Kidney (tissue), 14 donors: ENCODE measurements around the gene KLK8. TPM values are rescaled to one million over a fixed set of nuclear protein-coding genes. Genes with fewer than 3 reads are reported as not detected.
A peak's percentile ranks its signal among the peaks of the same experiment; 100 is the strongest.

Source experiments
- DNase-seq, 5 donors: peaks; one replicate each; pipeline ENCODE4 v3.0.0-alpha.2; 2013 to 2020
- FAIRE-seq: peaks from 2 replicates; lab custom pipeline; 2012; peaks lifted over from hg19 to GRCh38; lab: Jason Lieb, UNC
- H3K27ac ChIP-seq, 2 donors: one replicate each; pipeline ENCODE4 v1.7.0; 2013; ENCODE audit warnings: low read depth in 2 of 2, low read length in 2 of 2, inconsistent platforms in 1 of 2
- H3K27me3 ChIP-seq: one replicate; pipeline ENCODE4 v1.7.1; 2013; ENCODE audit warnings: low read length, inconsistent platforms; ENCODE audit not compliant: control insufficient read depth, insufficient read depth
- H3K36me3 ChIP-seq, 3 donors: one replicate each; pipeline versions ENCODE4 v1.7.0 to v1.7.1; 2013; ENCODE audit warnings: low read length in 3 of 3, control low read depth in 1 of 3, inconsistent platforms in 1 of 3; ENCODE audit not compliant: insufficient read depth in 3 of 3, control insufficient read depth in 2 of 3
- H3K4me1 ChIP-seq, 3 donors: one replicate each; pipeline versions ENCODE4 v1.7.0 to v1.7.1; 2013; ENCODE audit warnings: low read length in 3 of 3, inconsistent platforms in 1 of 3, low read depth in 1 of 3; ENCODE audit not compliant: control insufficient read depth in 2 of 3, insufficient read depth in 2 of 3
- H3K4me3 ChIP-seq, 3 donors: one replicate each; pipeline versions ENCODE4 v1.7.0 to v1.8.1; 2013; ENCODE audit warnings: low read length in 3 of 3, control low read depth in 1 of 3, inconsistent platforms in 1 of 3
- H3K9ac ChIP-seq, 3 donors: one replicate each; pipeline versions ENCODE4 v1.7.0 to v1.7.1; 2013; ENCODE audit warnings: low read length in 3 of 3, control low read depth in 1 of 3, inconsistent platforms in 1 of 3
- H3K9me3 ChIP-seq, 3 donors: one replicate each; pipeline versions ENCODE4 v1.7.0 to v1.7.1; 2013; ENCODE audit warnings: low read length in 3 of 3, control low read depth in 1 of 3, inconsistent platforms in 1 of 3; ENCODE audit not compliant: control insufficient read depth in 2 of 3, insufficient read depth in 1 of 3
- CTCF ChIP-seq: IDR thresholded peaks from 3 replicates; pipeline ENCODE4 v1.5.1; 2012; ENCODE audit warnings: mild to moderate bottlenecking, moderate library complexity, borderline replicate concordance; ENCODE audit not compliant: insufficient read depth; ENCODE audit errors: extremely low read depth
- intact Hi-C: fragments of 100-400 bp; cut with DNase I; formaldehyde crosslinking; loops from one replicate; pipeline ENCODE4 v1.11.1; 2022
- polyA plus RNA-seq: library from polyadenylated mRNA; stranded (reverse); fragments of 350-450 nt; fragmentation: Illumina TruSeq; extraction: RNeasy Lipid Tissue Mini Kit (QIAGEN cat#74804); gene quantifications from one replicate; pipeline ENCODE4 v1.2.3, GENCODE V29; 2014; ENCODE audit warnings: low read depth, low replicate concordance; ENCODE audit not compliant: insufficient read depth
- total RNA-seq: library from RNA; stranded (reverse); fragmentation: NEBNext Ultra II Directional; extraction: Animal tissue kit (Norgen Biotek cat#: 25700); gene quantifications from one replicate; pipeline ENCODE4 v1.2.1, GENCODE V29; 2021
- donor health status: control.
- donor health status: control.
- donor health status: control.
- donor health status: control.
- donor health status: control.
- donor health status: DM: yes; HTN: yes; CAD: no.
- donor health status: Normal renal cell carcinoma (clear cell type).

Gene KLK8
- total and polyA plus RNA-seq, 2 donors from 2014 or later, result 1.3 to 4.2 TPM

GRCh38 chr19:51014242-51014641, 12.8 kb upstream of the KLK8 start:
- Histone ChIP-seq H3K4me3 (no peak overlapping the region), H3K4me1 (no peaks in the 10 kb centered on the region), H3K9me3 (no peaks in the 10 kb centered on the region), H3K27me3 (peaks cover 8% of the 10 kb centered on the region), H3K9ac (no peak overlapping the region), H3K36me3 (no peaks in the 10 kb centered on the region), H3K27ac (no peak overlapping the region)
- peak in 1 of 5 donors; percentile 15 for DNase-seq
- no peak for FAIRE-seq
- no peak for TF ChIP-seq CTCF
- intact Hi-C loops, result no loop called here

GRCh38 chr19:51012661-51013190, 11.3 kb upstream of the KLK8 start:
- FAIRE-seq (no peak), DNase-seq (peak in 1 of 5 donors; percentile 14)
- Histone ChIP-seq H3K27ac (no peak overlapping the region), H3K36me3 (no peaks in the 10 kb centered on the region), H3K4me3 (no peak overlapping the region), H3K27me3 (peaks cover 8% of the 10 kb centered on the region), H3K9ac (no peak overlapping the region), H3K9me3 (no peaks in the 10 kb centered on the region), H3K4me1 (no peaks in the 10 kb centered on the region)
- intact Hi-C loops, result no loop called here
- no peak for TF ChIP-seq CTCF

- H3K27me3 ChIP-seq, result no peaks in the 10 kb centered on the region
- no peak overlapping the region for H3K4me3 ChIP-seq
- H3K27ac ChIP-seq, result no peak overlapping the region
- intact Hi-C loops, result no loop called here
- no peak for DNase-seq
- no peak overlapping the region for H3K9ac ChIP-seq
- no peak for FAIRE-seq
- no peaks in the 10 kb centered on the region for H3K4me1 ChIP-seq
- TF ChIP-seq CTCF, result no peak
- H3K36me3 ChIP-seq, result no peaks in the 10 kb centered on the region
- no peaks in the 10 kb centered on the region for H3K9me3 ChIP-seq
Observed at GRCh38 chr19:51010066-51010795, 8.8 kb upstream of the KLK8 start.
